Measurements from ENCODE around the gene HTT.
A peak's percentile ranks its signal among the peaks of the same experiment; 100 is the strongest.

HTT gene

DNA sequence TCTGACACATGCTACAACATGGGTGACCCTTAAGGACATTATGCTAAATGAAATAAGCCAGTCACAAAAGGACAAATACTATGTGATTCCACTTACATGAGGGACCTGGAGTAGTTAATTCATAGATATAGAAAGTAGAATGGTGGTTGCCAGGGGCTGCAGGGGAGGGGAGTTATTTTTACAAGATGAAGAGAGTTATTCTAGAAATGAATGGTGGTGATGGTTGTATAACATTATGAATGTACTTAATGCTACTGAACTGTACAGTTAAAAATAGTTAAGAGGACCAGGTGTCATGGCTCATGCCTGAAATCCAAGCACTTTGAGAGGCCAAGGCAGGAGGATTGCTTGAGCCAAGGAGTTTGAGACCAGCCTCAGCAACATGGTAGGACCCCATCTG, 115.0 kb downstream of the HTT start:
- in situ Hi-C loops (cut with MboI; ENCODE audit: low sequenced_read_pairs): no loop called here
- Histone ChIP-seq H3K4me3 (no peak overlapping the region), H3K27me3 (ENCODE audit: low read depth) (no peaks in the 10 kb centered on the region), H3K9me3 (no peaks in the 10 kb centered on the region), H3K36me3 (replicated peaks) (peaks cover 34% of the 10 kb centered on the region), H3K4me1 (no peaks in the 10 kb centered on the region; the same call in 1 of the 2 replicates)
- DNase-seq (ENCODE audit: low spot score in 2 of 2): no peak

DNA sequence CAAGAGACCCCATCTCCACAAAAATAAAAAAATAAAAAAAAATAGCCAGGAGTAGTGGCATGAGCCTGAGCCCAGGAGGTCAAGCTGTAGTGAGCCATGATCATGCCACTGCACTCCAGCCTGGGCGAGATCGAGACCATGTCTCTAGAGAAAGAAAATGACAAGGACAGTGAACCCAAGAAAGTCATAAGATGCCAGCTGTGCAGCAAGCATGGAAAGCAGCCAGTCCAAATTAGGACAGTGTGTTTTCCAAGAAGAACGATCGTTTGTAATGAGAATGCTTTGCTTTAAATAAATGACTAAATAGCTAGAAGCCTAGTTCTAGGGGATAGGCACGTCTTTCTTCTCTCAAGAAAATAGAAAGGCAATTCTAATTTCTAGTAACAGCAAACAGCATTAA, 116.1 kb downstream of the HTT start:
- H3K36me3 ChIP-seq (replicated peaks): peaks cover 31% of the 10 kb centered on the region

GRCh38 chr4:3192188-3192587, 117.7 kb downstream of the HTT start:
- Histone ChIP-seq H3K36me3 (replicated peaks) (peaks cover 31% of the 10 kb centered on the region), H3K4me1 (no peaks in the 10 kb centered on the region; the same call in 1 of the 2 replicates), H3K4me3 (no peak overlapping the region), H3K9me3 (no peaks in the 10 kb centered on the region), H3K27me3 (ENCODE audit: low read depth) (no peaks in the 10 kb centered on the region)
- no peak for DNase-seq (ENCODE audit: low spot score in 2 of 2)
- in situ Hi-C loops (cut with MboI; ENCODE audit: low sequenced_read_pairs): no loop called here

More for the DNA sequence above, 116.1 kb downstream of the HTT start:
- no peak for DNase-seq (ENCODE audit: low spot score in 2 of 2)
- in situ Hi-C loops (cut with MboI; ENCODE audit: low sequenced_read_pairs): no loop called here
- no peak overlapping the region for H3K4me3 ChIP-seq
- H3K27me3 ChIP-seq (ENCODE audit: low read depth): no peaks in the 10 kb centered on the region
- H3K4me1 ChIP-seq: no peaks in the 10 kb centered on the region; the same call in 1 of the 2 replicates
- no peaks in the 10 kb centered on the region for H3K9me3 ChIP-seq

DNA sequence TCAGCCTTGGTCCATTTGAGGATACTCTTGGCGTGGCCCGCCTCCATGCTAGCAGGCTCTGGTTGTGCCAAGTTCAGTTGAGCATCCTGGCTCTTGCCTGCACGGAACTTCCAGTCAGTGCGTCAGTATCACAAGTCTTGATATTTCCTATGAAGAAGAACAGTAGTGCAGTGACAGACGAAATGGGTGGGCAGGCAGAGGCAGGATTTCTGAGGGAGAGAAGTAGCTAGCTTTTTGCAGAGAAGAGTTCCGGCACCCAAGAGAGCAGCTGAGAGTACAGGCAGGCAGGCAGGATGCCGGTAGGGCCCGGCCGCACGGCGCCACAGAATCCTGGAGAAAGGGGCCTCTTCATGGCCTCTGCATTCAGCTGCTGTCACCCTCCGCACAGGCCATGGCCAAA, 118.3 kb downstream of the HTT start:
- no peak for DNase-seq (ENCODE audit: low spot score in 2 of 2)
- Histone ChIP-seq H3K36me3 (replicated peaks) (peaks cover 28% of the 10 kb centered on the region), H3K27me3 (ENCODE audit: low read depth) (no peaks in the 10 kb centered on the region), H3K4me1 (no peaks in the 10 kb centered on the region; the same call in 1 of the 2 replicates), H3K4me3 (no peak overlapping the region), H3K9me3 (no peaks in the 10 kb centered on the region)
- in situ Hi-C loops (cut with MboI; ENCODE audit: low sequenced_read_pairs): no loop called here

DNA sequence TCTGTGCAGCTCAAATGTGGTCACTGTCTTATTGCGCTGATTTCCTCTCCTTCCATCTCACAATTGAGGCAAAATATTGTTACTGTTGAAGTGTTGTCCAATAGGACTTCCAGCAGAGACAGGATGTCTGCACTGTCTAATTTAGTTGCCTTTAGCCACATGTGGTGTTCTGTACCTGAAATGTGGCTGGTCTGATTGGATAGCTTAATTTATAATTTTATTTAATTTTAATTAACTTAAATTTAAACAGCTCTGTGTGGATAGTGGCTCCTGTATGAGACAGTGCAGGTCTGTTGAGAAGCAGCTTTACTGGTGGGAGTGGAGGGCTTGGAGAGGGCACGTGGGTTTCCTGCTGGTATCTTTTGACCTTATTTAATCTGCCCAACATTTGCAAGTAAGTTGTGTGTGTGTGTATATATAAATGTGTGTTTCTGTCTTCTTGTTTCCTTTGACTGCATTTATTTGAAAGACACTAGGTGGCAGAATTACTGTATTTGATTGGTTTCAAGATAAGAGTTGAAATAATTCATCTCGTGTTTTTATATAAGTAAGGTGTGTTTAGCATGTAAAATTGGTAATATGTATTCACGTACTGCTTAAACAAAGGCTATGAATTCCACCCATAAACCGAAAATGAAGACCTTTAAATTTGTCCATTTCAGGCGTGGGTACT, 119.2 kb downstream of the HTT start:
- H3K9me3 ChIP-seq: no peaks in the 10 kb centered on the region
- peaks cover 20% of the 10 kb centered on the region for H3K36me3 ChIP-seq (replicated peaks)
- H3K4me3 ChIP-seq: no peak overlapping the region
- no peaks in the 10 kb centered on the region for H3K27me3 ChIP-seq (ENCODE audit: low read depth)
- no peaks in the 10 kb centered on the region; the same call in 1 of the 2 replicates for H3K4me1 ChIP-seq
- peak in 1 of 2 experiments; percentile 13 for DNase-seq (ENCODE audit: low spot score in 2 of 2)
- in situ Hi-C loops (cut with MboI; ENCODE audit: low sequenced_read_pairs): no loop called here

DNA sequence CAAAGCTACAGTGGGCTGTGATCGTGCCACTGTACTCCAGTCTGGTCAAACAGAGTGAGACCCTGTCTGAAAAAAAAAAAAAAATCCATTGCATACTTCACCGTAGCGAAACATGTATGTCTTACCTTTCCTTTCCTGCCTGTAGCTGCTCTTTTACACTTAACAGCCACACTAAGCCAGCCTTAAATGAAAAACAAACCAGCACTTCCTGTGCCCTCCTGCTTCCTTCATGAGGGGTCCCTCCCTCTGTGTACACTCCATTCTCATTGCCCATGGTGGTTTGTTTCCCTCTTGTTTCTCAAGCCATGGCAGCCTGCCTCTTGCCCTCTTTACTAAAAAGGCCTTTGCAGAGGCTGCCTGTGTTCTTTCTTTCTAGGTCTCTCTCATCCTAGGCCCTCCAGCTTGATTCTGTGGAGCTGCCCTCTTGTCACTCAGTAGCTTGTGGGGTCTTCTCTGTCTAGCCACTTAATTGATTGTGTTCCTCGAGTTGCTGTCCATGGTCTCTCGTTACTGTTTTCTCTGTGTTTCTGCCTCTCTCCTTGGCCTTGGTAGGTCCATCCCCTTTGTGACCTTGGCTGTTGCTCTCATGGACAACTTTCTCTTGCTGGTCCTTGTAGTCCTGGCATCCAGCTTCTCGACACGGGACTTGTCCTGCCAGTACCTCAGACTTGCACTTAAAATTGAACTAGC, 122.3 kb downstream of the HTT start:
- H3K27me3 ChIP-seq (ENCODE audit: low read depth): no peaks in the 10 kb centered on the region
- no peaks in the 10 kb centered on the region for H3K9me3 ChIP-seq
- no peaks in the 10 kb centered on the region; the same call in 1 of the 2 replicates for H3K4me1 ChIP-seq
- DNase-seq (ENCODE audit: low spot score in 2 of 2): no peak
- H3K36me3 ChIP-seq (replicated peaks): peaks cover 14% of the 10 kb centered on the region
- in situ Hi-C loops (cut with MboI; ENCODE audit: low sequenced_read_pairs): no loop called here
- H3K4me3 ChIP-seq: no peak overlapping the region

DNA sequence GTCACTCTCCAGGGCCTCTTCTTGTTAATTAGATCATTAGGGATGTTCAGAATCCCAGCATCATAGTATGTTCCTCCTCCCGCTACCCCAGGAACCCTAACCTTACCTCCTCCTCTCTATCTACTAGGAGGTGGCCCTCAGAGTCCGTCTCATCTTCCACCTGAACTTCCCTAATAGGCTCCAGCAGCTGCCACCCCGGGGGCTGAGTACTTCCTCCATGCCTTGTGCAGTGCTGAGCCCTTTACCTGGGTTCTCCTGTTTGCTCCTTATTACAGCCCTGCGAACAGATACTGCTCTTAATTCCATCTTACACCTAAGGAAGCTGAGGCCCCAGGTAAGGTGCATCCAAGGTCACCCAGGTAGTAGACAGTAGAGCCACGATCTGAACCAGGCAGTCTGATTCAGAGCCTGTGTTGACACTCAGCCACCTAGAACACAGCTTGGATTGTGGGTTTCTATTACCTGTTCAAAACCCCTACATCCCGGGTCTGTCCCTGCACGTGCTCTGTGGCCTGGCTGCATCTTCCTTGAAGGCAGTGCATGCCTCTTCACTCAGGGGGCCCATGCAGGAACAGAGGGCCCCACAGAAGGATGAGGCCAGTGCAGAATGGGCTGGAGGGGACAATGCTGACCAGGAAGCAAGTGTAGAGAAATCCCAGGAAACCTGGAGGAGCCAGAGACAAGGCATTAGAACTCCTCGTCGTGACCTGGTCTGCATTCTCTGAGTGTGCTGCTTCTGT, 123.1 kb downstream of the HTT start:
- DNase-seq (ENCODE audit: low spot score in 2 of 2): no peak
- Histone ChIP-seq H3K36me3 (replicated peaks) (peaks cover 17% of the 10 kb centered on the region), H3K27me3 (ENCODE audit: low read depth) (no peaks in the 10 kb centered on the region), H3K4me1 (no peaks in the 10 kb centered on the region), H3K4me3 (no peak overlapping the region), H3K9me3 (no peaks in the 10 kb centered on the region)
- in situ Hi-C loops (cut with MboI; ENCODE audit: low sequenced_read_pairs): no loop called here

DNA sequence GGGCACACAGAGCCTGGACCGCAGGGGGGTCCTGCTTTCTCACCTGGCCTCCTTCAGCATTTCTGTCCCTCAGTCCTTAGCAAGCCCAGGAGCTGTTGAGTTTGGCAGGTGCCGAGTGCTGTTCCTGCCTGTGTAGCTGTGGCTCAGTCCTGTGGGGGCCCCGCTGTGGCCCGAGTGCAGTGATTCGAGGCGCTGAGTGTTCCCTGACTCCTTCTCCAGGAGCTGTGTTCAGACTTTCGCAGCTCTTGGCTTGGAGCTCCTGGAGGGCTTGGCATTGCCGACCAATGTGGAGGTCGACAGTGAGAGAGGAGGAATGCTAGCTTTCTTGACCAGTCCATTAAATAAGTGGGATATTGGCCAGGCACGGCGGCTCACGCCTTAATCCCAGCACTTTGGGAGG, 124.4 kb downstream of the HTT start:
- no peak for DNase-seq (ENCODE audit: low spot score in 2 of 2)
- no peak overlapping the region for H3K4me3 ChIP-seq
- no peaks in the 10 kb centered on the region for H3K27me3 ChIP-seq (ENCODE audit: low read depth)
- peaks cover 22% of the 10 kb centered on the region for H3K36me3 ChIP-seq (replicated peaks)
- H3K4me1 ChIP-seq: no peaks in the 10 kb centered on the region
- in situ Hi-C loops (cut with MboI; ENCODE audit: low sequenced_read_pairs): no loop called here
- H3K9me3 ChIP-seq: no peaks in the 10 kb centered on the region

DNA sequence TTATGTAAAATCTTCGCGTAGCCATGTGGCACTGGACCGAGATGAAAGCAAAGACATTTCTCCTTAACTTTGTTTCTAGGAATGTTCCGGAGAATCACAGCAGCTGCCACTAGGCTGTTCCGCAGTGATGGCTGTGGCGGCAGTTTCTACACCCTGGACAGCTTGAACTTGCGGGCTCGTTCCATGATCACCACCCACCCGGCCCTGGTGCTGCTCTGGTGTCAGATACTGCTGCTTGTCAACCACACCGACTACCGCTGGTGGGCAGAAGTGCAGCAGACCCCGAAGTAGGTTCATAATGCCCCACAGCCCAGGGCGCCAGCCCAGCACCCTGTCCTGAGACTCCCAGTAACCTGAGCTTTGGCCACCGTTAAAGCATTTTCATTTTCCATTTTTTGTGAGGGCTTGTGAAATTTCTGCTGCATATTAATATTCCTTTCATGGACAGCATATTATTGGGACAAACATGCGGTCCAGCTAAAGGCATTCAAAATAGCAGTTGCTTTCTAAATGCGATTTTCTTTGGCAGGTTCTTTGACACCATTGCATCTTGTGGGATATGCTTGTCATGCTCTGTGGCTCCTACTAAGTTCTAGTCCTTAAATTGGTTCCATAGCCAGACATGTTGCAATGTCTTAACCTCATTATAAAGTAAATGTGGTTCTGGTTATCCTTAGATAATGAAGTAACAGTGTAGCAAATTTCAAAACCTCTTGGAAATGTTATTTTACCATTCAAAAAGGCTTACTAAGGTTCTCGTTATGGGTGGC, 125.4 kb downstream of the HTT start:
- peaks cover 25% of the 10 kb centered on the region for H3K36me3 ChIP-seq (replicated peaks)
- in situ Hi-C loops (cut with MboI; ENCODE audit: low sequenced_read_pairs): no loop called here
- H3K4me1 ChIP-seq: no peaks in the 10 kb centered on the region

GRCh38 chr4:3200423-3201090, 126.1 kb downstream of the HTT start:
- no peak overlapping the region for H3K4me3 ChIP-seq
- no peak for DNase-seq (ENCODE audit: low spot score in 2 of 2)
- H3K9me3 ChIP-seq: no peaks in the 10 kb centered on the region
- H3K27me3 ChIP-seq (ENCODE audit: low read depth): no peaks in the 10 kb centered on the region
- no peaks in the 10 kb centered on the region for H3K4me1 ChIP-seq
- peaks cover 25% of the 10 kb centered on the region for H3K36me3 ChIP-seq (replicated peaks)
- in situ Hi-C loops (cut with MboI; ENCODE audit: low sequenced_read_pairs): no loop called here

More for the DNA sequence above, 125.4 kb downstream of the HTT start:
- H3K4me3 ChIP-seq: no peak overlapping the region
- no peaks in the 10 kb centered on the region for H3K27me3 ChIP-seq (ENCODE audit: low read depth)
- DNase-seq (ENCODE audit: low spot score in 2 of 2): no peak
- H3K9me3 ChIP-seq: no peaks in the 10 kb centered on the region

GRCh38 chr4:3201718-3202702, 127.5 kb downstream of the HTT start:
- DNase-seq (ENCODE audit: low spot score in 2 of 2): no peak
- no peaks in the 10 kb centered on the region for H3K27me3 ChIP-seq (ENCODE audit: low read depth)
- H3K36me3 ChIP-seq (replicated peaks): peaks cover 33% of the 10 kb centered on the region
- no peaks in the 10 kb centered on the region for H3K4me1 ChIP-seq
- H3K4me3 ChIP-seq: no peak overlapping the region
- in situ Hi-C loops (cut with MboI; ENCODE audit: low sequenced_read_pairs): no loop called here
- no peaks in the 10 kb centered on the region for H3K9me3 ChIP-seq

Data from HAP-1 (cell line).